Ovary (tissue), 3 donors: ENCODE data around the gene NLRP9.

Experiments used
- EP300 ChIP-seq: sonication (generic); formaldehyde crosslinking; IDR thresholded peaks from one replicate; pipeline ENCODE4 v1.6.1; 2017; ENCODE audit warnings: antibody characterized with exemption
- POLR2A ChIP-seq: fragments of 450-650 bp; IDR thresholded peaks from one replicate; pipeline ENCODE4 v1.6.1; 2017; ENCODE audit warnings: antibody characterized with exemption, mild to moderate bottlenecking, moderate library complexity
- TF ChIP-seq, protein P1 (sequence below), 3 donors: fragments of 450-650 bp in 2 of 3; fragments of 200-600 bp in 1 of 3; IDR thresholded peaks; one replicate each; pipeline versions ENCODE4 v1.5.1 to v1.8.0; 2016 to 2022; ENCODE audit warnings: antibody characterized with exemption in 3 of 3, mild to moderate bottlenecking in 1 of 3
- donor health status: DM: no; HTN: no; CAD: no.

DNA sequence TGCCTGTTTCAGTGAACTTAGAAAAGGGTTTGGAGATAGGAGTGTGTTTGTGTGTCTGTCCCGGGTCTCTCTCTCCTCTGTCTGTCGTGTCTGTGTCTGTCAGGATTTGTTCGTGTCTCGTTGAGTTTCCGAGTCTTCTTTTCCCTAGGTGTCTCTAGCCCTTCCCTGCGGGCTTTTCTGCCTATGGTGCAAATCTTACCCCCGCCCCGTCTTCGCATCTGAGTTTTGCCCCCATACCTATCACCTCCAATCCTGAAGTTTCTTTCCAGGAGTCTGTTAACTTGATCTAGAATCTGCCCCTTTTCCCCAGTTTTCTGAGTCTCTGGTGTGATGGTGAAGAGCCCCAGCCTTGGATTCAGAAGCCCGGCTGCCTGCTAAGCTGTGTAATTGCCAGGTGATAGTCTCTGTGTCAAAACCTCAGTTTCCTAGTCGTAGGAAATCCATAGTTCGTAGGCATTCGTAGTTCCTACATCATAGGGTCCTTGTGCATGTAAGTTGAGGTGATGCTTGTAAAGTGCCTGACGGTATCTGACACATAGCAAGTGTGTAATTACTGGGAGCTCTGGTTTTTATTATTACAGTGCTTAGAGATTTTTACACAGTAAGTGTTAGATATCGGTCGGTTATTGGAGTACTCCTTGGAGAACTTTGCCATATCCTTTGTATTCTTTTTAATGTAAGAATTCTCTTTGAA is 62.4 kb downstream of the NLRP9 start:
- TF ChIP-seq, protein P1, sequence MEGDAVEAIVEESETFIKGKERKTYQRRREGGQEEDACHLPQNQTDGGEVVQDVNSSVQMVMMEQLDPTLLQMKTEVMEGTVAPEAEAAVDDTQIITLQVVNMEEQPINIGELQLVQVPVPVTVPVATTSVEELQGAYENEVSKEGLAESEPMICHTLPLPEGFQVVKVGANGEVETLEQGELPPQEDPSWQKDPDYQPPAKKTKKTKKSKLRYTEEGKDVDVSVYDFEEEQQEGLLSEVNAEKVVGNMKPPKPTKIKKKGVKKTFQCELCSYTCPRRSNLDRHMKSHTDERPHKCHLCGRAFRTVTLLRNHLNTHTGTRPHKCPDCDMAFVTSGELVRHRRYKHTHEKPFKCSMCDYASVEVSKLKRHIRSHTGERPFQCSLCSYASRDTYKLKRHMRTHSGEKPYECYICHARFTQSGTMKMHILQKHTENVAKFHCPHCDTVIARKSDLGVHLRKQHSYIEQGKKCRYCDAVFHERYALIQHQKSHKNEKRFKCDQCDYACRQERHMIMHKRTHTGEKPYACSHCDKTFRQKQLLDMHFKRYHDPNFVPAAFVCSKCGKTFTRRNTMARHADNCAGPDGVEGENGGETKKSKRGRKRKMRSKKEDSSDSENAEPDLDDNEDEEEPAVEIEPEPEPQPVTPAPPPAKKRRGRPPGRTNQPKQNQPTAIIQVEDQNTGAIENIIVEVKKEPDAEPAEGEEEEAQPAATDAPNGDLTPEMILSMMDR (IDR thresholded peaks at IDR 0.05), result no peak
- no peak for TF ChIP-seq POLR2A
- no peak for TF ChIP-seq EP300
